ENCODE results near the gene ATE1.

DNA sequence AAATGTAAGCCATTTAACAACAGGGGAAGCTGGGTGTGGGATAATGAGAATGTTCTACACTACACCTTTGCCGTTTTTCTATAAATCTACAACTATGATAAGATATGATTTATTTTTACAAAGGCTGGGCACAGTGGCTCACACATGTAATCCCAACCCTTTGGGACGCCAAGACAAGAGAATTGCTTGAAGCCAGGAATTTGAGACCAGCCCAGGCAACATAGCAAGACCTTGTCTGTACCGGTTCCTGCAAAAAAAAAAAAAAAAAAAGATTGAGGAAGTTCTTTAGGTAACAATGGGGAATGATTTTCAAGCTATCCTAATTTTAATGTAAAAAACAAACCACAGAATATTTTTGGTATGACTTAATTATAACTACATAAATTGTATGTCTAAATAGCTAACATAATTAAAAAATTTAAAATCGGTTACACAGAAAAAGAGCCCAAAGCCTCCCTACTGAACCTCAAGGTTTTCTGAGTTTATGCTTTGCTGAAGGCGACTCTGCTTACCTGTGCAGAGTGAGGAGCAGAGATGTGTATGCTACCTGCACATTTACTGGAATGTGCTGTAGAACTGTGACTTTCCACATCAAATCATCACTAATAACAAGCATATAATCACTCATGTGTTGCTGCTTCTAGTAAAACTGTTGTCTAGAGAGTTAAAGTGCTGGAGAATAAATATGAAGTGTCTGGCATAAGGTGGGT lies 163.4 kb downstream of the ATE1 start:
- TF ChIP-seq POLR2A (IDR thresholded peaks at IDR 0.05; ENCODE audit: low read depth, low read length) (no peak), YY1 (IDR thresholded peaks at IDR 0.05; ENCODE audit: low read depth, low read length) (no peak), ZSCAN29 (IDR thresholded peaks at IDR 0.05) (no peak), EGR1 (IDR thresholded peaks at IDR 0.05; ENCODE audit: borderline replicate concordance in 1 of 2, low read depth in 2 of 2, low read length in 2 of 2) (no peak), POLR2AphosphoS5 (IDR thresholded peaks at IDR 0.05; ENCODE audit: low read length) (no peak), PAX5 (IDR thresholded peaks at IDR 0.05; ENCODE audit: borderline replicate concordance, low read depth, low read length) (no peak), TAF1 (IDR thresholded peaks at IDR 0.05; ENCODE audit: borderline replicate concordance, low read depth, low read length) (no peak)
- TF ChIP-seq, protein P1, sequence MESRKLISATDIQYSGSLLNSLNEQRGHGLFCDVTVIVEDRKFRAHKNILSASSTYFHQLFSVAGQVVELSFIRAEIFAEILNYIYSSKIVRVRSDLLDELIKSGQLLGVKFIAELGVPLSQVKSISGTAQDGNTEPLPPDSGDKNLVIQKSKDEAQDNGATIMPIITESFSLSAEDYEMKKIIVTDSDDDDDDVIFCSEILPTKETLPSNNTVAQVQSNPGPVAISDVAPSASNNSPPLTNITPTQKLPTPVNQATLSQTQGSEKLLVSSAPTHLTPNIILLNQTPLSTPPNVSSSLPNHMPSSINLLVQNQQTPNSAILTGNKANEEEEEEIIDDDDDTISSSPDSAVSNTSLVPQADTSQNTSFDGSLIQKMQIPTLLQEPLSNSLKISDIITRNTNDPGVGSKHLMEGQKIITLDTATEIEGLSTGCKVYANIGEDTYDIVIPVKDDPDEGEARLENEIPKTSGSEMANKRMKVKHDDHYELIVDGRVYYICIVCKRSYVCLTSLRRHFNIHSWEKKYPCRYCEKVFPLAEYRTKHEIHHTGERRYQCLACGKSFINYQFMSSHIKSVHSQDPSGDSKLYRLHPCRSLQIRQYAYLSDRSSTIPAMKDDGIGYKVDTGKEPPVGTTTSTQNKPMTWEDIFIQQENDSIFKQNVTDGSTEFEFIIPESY (IDR thresholded peaks at IDR 0.05) = no peak
- TF ChIP-seq, protein P2, sequence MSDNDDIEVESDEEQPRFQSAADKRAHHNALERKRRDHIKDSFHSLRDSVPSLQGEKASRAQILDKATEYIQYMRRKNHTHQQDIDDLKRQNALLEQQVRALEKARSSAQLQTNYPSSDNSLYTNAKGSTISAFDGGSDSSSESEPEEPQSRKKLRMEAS (IDR thresholded peaks at IDR 0.05; ENCODE audit: low read depth, low read length) = no peak
- TF ChIP-seq, protein P3, sequence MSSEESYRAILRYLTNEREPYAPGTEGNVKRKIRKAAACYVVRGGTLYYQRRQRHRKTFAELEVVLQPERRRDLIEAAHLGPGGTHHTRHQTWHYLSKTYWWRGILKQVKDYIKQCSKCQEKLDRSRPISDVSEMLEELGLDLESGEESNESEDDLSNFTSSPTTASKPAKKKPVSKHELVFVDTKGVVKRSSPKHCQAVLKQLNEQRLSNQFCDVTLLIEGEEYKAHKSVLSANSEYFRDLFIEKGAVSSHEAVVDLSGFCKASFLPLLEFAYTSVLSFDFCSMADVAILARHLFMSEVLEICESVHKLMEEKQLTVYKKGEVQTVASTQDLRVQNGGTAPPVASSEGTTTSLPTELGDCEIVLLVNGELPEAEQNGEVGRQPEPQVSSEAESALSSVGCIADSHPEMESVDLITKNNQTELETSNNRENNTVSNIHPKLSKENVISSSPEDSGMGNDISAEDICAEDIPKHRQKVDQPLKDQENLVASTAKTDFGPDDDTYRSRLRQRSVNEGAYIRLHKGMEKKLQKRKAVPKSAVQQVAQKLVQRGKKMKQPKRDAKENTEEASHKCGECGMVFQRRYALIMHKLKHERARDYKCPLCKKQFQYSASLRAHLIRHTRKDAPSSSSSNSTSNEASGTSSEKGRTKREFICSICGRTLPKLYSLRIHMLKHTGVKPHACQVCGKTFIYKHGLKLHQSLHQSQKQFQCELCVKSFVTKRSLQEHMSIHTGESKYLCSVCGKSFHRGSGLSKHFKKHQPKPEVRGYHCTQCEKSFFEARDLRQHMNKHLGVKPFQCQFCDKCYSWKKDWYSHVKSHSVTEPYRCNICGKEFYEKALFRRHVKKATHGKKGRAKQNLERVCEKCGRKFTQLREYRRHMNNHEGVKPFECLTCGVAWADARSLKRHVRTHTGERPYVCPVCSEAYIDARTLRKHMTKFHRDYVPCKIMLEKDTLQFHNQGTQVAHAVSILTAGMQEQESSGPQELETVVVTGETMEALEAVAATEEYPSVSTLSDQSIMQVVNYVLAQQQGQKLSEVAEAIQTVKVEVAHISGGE (CRISPR knock-in tag; IDR thresholded peaks at IDR 0.05) = no peak
- TF ChIP-seq, protein P4, sequence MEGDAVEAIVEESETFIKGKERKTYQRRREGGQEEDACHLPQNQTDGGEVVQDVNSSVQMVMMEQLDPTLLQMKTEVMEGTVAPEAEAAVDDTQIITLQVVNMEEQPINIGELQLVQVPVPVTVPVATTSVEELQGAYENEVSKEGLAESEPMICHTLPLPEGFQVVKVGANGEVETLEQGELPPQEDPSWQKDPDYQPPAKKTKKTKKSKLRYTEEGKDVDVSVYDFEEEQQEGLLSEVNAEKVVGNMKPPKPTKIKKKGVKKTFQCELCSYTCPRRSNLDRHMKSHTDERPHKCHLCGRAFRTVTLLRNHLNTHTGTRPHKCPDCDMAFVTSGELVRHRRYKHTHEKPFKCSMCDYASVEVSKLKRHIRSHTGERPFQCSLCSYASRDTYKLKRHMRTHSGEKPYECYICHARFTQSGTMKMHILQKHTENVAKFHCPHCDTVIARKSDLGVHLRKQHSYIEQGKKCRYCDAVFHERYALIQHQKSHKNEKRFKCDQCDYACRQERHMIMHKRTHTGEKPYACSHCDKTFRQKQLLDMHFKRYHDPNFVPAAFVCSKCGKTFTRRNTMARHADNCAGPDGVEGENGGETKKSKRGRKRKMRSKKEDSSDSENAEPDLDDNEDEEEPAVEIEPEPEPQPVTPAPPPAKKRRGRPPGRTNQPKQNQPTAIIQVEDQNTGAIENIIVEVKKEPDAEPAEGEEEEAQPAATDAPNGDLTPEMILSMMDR (IDR thresholded peaks at IDR 0.05 in 2 of 3, conservative IDR thresholded peaks at IDR 0.05 in 1 of 3; ENCODE audit: control insufficient read depth in 2 of 3, extremely low read depth in 1 of 3, insufficient read depth in 1 of 3, low read depth in 3 of 3, low read length in 3 of 3) = no peak

Measured in GM12878 (cell line).